Pulmonary artery endothelial cell (primary cell): ENCODE results near the gene PLSCR1. TPM values are rescaled to one million over a fixed set of nuclear protein-coding genes. Genes with fewer than 3 reads are reported as not detected.
"Not testable (repeated sequence)": the region's sequence is repeated elsewhere in the genome, so short reads cannot be mapped to it uniquely, and the experiment has no call there.

Experiments
- DNase-seq: peaks from one replicate; pipeline ENCODE4 v3.0.0-alpha.2; 2011; ENCODE audit warnings: low read depth, low spot score
- total RNA-seq: library from RNA; depleted of rRNA; stranded (reverse); fragments of >200 nt; gene quantifications from 2 replicates; pipeline ENCODE4 v1.2.3, GENCODE V29; 2014

Gene PLSCR1
- total RNA-seq, 1 donor from 2014 or later, result 51.4 TPM

DNA sequence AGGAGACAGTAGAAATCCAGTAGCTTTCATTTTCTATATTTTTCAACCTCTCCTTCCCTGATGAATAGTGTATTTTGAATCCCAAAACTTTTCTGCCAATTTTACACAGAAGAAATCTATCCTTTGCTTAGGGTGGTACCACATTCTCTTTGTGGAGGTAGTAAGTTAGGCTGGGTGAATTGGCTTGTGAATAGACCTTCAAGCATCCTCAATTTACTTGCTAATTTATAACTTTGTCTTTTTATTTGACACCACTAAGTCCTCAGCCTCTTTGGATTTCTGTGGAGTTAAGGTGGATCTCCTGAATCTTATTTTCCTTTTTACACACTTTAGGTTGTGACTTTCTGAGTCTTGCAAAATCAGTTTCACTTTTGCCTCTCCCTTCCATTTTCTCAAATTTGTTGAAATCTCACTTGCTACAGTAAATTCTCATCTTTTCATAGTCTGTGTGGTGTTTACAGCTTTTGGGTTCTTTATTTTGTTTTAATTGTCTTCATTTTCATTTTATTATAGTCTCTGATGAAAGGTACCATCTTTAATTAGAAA, 5.7 kb upstream of the PLSCR1 start:
- no peak for DNase-seq

GRCh38 chr3:146547235-146547835, 2.9 kb upstream of the PLSCR1 start:
- DNase-seq, result no peak

- DNase-seq, result no peak
Observed at GRCh38 chr3:146546366-146546965, 2.1 kb upstream of the PLSCR1 start.

- DNase-seq, result no peak
Observed at GRCh38 chr3:146544929-146545528, 622 bp upstream of the PLSCR1 start.

DNA sequence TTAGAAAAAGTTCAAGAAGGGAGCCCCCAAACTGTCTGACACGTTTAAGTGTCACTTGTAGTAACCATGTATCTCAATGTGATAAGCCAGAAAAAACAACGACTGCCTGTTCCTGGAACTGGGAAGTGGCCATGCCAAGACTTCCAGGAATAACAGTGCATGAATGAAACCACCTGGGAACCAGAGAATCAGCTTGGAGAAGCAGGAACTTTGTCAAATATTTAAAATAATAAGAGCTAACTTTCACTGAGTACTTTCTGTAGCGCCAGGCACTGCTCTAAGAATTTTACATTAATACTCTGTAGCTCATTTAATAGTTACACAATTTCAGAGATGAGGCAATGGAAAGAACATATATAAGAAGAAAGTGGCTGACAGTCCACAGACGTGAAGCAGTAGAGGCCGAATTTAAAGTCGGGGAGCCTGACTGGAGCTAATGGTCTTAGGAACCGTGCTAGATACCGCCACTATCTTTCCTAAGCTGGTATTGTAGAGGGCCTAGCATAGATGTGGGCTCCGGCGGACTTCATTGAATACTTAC, 876 bp downstream of the PLSCR1 start:
- DNase-seq, result no peak

GRCh38 chr3:146542978-146543377, 1.4 kb downstream of the PLSCR1 start:
- no peak for DNase-seq

GRCh38 chr3:146542179-146542578, 2.2 kb downstream of the PLSCR1 start:
- no peak for DNase-seq

DNA sequence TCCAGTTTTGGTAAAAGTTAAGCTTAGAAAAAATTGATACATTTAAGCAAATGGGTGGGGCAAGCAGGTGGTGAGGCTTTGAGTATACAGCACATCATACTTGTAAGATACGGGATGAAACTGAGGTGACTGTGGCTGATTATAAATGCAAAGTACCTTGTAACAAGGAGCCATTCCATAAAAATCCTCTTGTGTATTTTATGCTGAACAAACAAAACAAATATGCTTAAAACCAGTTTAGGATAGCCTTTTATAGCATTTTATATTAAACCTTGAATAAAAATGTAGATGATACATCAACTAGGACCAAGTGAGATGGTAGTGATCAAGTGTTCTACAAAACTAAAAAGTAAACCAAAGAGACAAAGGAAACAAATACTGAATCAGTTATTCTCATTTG, 3.4 kb downstream of the PLSCR1 start:
- no peak for DNase-seq

DNA sequence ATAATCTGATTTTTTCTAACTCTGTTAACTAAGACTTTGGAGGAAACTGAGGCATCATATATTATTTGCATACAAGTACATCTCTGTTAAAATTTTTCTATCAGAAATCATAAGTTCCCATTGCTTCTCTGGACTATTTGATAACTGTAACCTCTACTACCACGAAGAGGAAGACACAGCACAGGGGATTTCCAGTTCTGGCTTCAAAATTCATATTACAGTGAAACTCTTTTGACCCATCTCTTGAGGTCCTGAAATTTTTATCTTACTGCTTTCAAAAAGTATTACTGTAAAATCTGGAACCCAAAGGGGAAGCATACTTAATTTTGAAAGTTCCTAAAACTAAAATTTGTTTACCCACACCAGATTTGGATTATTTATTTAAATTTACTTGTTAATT, 4.2 kb downstream of the PLSCR1 start:
- DNase-seq, result no peak

DNA sequence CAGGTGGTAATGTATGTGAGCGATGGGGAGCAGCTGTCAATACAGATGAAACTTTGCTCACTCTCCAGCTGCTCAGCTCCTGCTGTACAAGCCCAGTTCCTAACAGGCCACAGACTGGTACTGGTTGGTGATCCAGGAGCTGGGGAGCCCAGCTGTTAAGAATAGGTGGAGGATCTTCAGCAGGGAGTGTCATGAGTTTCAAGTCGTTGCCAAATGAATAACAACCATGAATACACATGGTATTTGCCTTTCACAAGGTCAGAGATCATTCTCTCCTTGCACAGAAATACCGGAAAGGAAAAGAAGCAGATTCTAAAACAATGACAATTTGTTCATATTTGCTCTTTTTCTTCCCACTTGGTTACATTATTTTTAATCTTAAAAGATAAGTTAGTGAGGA, 5.1 kb downstream of the PLSCR1 start:
- no peak for DNase-seq

- DNase-seq, result no peak
Observed at GRCh38 chr3:146537603-146538002, 6.8 kb downstream of the PLSCR1 start.

DNA sequence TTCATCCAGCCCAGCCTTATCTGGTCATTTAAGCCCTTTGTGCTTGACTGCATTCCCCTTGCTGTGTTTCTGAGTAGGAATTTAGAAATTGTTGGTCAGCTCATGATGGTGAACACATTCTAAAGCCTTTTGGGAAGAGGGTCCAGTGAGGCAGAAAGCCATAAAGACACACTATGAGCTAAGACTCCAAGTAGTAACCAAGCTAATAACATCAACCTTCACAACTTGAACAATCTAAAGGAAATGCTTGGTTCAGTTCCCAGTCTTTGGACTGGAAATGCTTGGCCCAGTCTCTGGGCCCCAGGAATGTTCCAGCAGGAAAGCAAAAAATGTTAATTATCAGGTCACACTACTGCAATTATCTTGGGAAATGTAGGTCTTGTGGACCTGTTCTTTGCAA, 7.7 kb downstream of the PLSCR1 start:
- DNase-seq, result no peak

- no peak for DNase-seq
Observed at GRCh38 chr3:146532406-146532805, 12.0 kb downstream of the PLSCR1 start.

GRCh38 chr3:146530609-146531008, 13.8 kb downstream of the PLSCR1 start:
- no peak for DNase-seq

DNA sequence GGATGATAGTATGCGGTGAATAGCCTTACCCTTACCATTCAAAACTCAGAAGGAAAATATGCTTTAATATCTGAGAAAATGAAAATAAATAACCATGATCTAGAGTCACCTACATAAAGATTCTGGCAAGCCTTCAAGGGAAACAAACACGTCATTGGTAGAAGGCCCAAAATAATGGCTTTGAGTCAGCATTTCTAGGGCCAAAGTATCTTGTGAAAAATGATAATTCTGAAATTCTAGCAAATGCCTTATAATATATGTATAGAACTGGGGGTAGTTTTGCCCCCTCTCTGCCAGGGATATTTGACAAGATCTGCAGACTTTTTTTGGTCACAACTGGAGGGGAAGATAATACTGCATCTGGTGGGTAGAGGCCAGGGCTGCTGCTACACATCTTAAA, 15.4 kb downstream of the PLSCR1 start:
- DNase-seq, result no peak

- DNase-seq, result no peak
Observed at GRCh38 chr3:146524961-146525360, 19.4 kb downstream of the PLSCR1 start.

- DNase-seq, result no peak
Observed at GRCh38 chr3:146523531-146523930, 20.9 kb downstream of the PLSCR1 start.

DNA sequence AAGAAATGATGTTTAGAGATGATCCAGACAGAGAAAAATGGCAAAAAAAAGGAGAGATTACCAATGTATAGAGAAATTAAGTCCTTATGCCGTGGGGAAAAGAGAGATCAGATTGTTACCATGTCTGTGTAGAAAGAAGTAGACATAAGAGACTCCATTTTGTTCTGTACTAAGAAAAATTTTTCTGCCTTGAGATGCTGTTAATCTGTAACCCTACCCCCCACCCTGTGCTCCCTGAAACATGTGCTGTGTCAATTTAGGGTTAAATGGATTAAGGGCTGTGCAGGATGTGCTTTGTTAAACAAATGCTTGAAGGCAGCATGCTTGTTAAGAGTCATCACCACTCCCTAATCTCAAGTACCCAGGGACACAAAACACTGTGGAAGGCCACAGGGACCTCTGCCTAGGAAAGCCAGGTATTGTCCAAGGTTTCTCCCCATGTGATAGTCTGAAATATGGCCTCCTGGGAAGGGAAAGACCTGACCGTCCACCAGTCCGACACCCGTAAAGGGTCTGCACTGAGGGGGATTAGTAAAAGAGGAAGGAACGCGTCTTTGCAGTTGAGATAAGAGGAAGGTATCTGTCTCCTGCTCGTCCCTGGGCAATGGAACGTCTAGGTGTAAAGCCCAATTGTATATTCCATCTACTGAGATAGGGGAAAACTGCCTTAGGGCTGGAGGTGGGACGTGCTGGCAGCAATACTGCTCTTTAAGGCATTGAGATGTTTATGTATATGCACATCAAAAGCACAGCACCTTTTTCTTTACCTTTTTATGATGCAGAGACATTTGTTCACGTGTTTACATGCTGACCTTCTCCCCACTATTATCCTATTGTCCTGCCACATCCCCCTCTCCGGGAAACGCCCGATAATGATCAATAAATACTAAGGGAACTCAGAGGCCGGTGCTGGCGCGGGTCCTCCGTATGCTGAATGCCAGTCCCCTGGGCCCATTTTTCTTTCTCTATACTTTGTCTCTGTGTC, 21.9 kb downstream of the PLSCR1 start:
- not testable (repeated sequence) for DNase-seq

GRCh38 chr3:146521394-146521793, 23.0 kb downstream of the PLSCR1 start:
- no peak for DNase-seq

GRCh38 chr3:146519810-146520209, 24.6 kb downstream of the PLSCR1 start:
- DNase-seq, result no peak

DNA sequence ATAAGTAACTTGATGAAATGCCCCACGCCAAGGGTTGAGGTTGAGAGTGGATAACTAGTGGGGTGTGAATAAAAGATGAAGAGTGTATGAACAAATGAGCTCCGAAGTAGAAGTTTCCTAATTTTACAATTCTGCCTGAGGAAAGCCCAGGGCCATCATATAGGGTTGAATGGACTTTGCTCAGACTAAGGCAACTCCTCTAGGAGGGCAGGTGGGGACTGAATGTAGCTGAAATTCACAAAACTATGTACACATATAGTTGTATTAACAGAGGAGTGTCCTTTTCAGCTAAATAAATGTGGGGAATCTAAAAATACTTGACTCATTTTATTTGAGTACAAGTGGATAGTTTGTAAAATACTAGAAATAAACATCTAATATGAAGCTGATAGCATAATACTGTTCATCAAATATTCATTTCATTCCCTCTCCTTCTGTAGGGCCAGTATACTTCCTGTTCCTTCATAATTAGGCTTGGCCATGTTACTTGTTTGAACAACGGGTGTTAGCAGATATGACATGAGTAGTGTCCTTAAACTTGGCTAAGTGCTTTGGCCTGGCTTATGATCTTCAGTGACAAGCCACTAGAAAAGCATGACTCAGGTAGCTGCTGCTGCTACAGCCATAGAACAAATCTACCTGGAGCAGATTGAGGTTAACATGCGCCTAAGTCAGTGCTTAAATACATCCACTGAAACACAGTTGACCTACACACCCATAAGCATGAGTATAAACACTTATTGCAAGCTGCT, 26.5 kb downstream of the PLSCR1 start:
- DNase-seq, result no peak
